ENCODE results near the gene RNF168.

- TF ChIP-seq CTCF (IDR thresholded peaks at IDR 0.05) (no peak), POLR2A (IDR thresholded peaks at IDR 0.05) (no peak), POLR2AphosphoS5 (IDR thresholded peaks at IDR 0.05) (no peak)
These were observed 2.1 kb downstream of the RNF168 start for GRCh38 chr3:196501316-196502044.
